Cardiac muscle cell (in vitro differentiated cells and primary cell): ENCODE results near the gene CLPX. TPM values are rescaled to one million over a fixed set of nuclear protein-coding genes. Genes with fewer than 3 reads are reported as not detected.

Experiments used
- DNase-seq, 2 donors: peaks; one replicate each; pipeline versions ENCODE4 v3.0.0 to v3.0.0-alpha.2; 2010 to 2017; ENCODE audit warnings: low read depth in 1 of 2, low spot score in 1 of 2
- H3K27ac ChIP-seq: fragments of 200-600 bp; sonication (generic); 2 replicates; pipeline ENCODE4 v1.5.1; 2016
- H3K27me3 ChIP-seq: fragments of 200-600 bp; sonication (generic); 2 replicates; pipeline ENCODE4 v1.6.0; 2016; ENCODE audit warnings: control low read depth
- H3K36me3 ChIP-seq: fragments of 200-600 bp; sonication (generic); 2 replicates; pipeline ENCODE4 v1.5.1; 2016; ENCODE audit warnings: control low read depth
- H3K4me1 ChIP-seq: fragments of 200-600 bp; sonication (generic); 2 replicates; pipeline ENCODE4 v1.8.1; 2017; ENCODE audit warnings: low read depth, mild to moderate bottlenecking, mixed run types
- H3K4me3 ChIP-seq: fragments of 200-600 bp; sonication (generic); 2 replicates; pipeline ENCODE4 v1.5.1; 2016; ENCODE audit warnings: mild to moderate bottlenecking
- H3K9me3 ChIP-seq: fragments of 200-600 bp; sonication (generic); 2 replicates; pipeline ENCODE4 v1.5.1; 2017; ENCODE audit warnings: low read depth, mild to moderate bottlenecking, control low read depth
- polyA plus RNA-seq: library from polyadenylated mRNA; unstranded; fragments of >200 nt; fragmentation: Nextera tagmentation; extraction: Ambion mirVana; gene quantifications from 2 replicates; pipeline ENCODE4 v1.2.1, GENCODE V29; 2016
- total RNA-seq: library from RNA; depleted of rRNA; stranded (reverse); fragments of >200 nt; gene quantifications from 2 replicates; pipeline ENCODE4 v1.2.3, GENCODE V29; 2016
- TF ChIP-seq, protein P1 (sequence below): IDR thresholded peaks from 2 replicates; pipeline ENCODE4 v1.5.1; 2012; ENCODE audit warnings: low read depth, mild to moderate bottlenecking, low read length

Gene CLPX
- total and polyA plus RNA-seq, 2 experiments from 2014 or later: 31.2 to 55.2 TPM

- no peaks in the 10 kb centered on the region for H3K9me3 ChIP-seq
- peaks cover 8% of the 10 kb centered on the region for H3K4me1 ChIP-seq
- H3K4me3 ChIP-seq: no peak overlapping the region
- no peaks in the 10 kb centered on the region for H3K27me3 ChIP-seq
- H3K27ac ChIP-seq: no peak overlapping the region
- TF ChIP-seq, protein P1, sequence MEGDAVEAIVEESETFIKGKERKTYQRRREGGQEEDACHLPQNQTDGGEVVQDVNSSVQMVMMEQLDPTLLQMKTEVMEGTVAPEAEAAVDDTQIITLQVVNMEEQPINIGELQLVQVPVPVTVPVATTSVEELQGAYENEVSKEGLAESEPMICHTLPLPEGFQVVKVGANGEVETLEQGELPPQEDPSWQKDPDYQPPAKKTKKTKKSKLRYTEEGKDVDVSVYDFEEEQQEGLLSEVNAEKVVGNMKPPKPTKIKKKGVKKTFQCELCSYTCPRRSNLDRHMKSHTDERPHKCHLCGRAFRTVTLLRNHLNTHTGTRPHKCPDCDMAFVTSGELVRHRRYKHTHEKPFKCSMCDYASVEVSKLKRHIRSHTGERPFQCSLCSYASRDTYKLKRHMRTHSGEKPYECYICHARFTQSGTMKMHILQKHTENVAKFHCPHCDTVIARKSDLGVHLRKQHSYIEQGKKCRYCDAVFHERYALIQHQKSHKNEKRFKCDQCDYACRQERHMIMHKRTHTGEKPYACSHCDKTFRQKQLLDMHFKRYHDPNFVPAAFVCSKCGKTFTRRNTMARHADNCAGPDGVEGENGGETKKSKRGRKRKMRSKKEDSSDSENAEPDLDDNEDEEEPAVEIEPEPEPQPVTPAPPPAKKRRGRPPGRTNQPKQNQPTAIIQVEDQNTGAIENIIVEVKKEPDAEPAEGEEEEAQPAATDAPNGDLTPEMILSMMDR: no peak
- no peak for DNase-seq
- no peaks in the 10 kb centered on the region for H3K36me3 ChIP-seq
Measured at GRCh38 chr15:65223996-65224395, 38.9 kb upstream of the CLPX start.

DNA sequence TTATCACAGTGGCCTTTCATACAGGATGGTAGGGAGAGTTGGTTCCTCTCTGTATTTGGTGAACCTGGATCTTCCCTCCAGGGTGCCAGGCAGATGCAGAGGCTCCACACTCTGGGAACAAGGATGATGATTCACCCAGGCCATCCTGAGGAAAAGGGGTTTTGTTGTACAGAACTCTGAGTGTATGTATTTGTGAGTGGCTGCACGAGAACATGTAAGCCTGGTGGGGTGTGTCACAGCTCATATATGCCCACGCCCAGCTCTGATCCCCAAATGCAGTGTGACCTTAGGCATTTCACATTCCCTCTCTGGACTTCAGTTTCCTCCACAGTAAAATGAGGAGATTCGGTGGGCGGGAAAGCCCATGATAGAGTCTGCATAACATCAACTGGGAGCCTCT is 37.7 kb upstream of the CLPX start:
- no peak overlapping the region for H3K4me3 ChIP-seq
- H3K27me3 ChIP-seq: no peaks in the 10 kb centered on the region
- H3K36me3 ChIP-seq: no peaks in the 10 kb centered on the region
- H3K4me1 ChIP-seq: peaks cover 8% of the 10 kb centered on the region
- no peak overlapping the region for H3K27ac ChIP-seq
- no peaks in the 10 kb centered on the region for H3K9me3 ChIP-seq
- no peak for DNase-seq
- TF ChIP-seq, protein P1: no peak

- TF ChIP-seq, protein P1: no peak
- no peak overlapping the region for H3K4me3 ChIP-seq
- H3K9me3 ChIP-seq: no peaks in the 10 kb centered on the region
- H3K36me3 ChIP-seq: no peaks in the 10 kb centered on the region
- H3K4me1 ChIP-seq: peaks cover 8% of the 10 kb centered on the region
- no peaks in the 10 kb centered on the region for H3K27me3 ChIP-seq
- no peak for DNase-seq
- no peak overlapping the region for H3K27ac ChIP-seq
Measured at GRCh38 chr15:65221697-65222096, 36.6 kb upstream of the CLPX start.

GRCh38 chr15:65219137-65219536 is 34.0 kb upstream of the CLPX start:
- Histone ChIP-seq H3K36me3 (no peaks in the 10 kb centered on the region), H3K27me3 (no peaks in the 10 kb centered on the region), H3K27ac (no peak overlapping the region), H3K4me1 (peaks cover 8% of the 10 kb centered on the region), H3K4me3 (no peak overlapping the region), H3K9me3 (no peaks in the 10 kb centered on the region)
- TF ChIP-seq, protein P1: no peak
- no peak for DNase-seq

DNA sequence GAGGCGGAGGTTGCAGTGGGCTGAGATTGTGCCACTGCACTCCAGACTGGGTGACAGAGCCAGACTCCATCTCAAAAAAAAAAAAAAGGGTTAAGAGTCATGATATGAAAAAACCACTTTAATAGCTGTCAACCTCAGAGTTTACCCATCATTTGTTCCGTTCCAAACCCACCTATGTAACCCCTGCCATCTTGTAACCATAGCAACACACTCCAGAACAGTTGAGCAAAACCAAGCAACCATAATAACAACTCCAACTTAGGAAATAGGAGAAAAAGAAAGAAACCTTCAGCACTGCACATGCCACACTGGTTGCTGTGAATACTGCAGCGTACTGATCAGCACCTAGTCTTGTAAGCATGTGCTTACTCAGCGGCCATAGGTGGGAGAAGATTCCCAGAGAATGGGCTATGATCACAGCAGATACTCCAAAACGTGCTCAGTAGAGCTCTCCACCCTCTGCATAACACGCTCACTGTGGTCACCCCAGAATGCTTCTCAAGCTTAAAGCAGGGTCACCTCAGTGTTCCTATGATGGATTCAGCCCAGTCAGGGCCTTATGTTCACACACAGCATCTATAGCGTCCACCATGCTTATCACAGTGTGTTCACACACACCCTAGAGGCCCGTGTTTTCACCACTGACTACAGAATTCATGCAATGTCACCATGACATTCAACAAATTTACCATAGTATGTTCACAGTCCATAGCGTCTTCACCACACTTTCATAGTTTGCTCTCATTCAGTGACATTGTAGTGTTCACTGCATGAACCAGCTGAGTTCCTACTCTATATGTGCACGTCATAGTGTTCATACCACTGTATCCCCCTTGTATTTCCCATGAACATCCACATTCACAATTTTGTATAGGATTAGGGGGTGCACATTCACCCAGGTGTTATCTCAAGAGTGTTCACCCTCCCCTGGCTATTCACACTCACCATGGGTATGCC is 32.7 kb upstream of the CLPX start:
- no peaks in the 10 kb centered on the region for H3K36me3 ChIP-seq
- no peak for DNase-seq
- peaks cover 8% of the 10 kb centered on the region for H3K4me1 ChIP-seq
- no peaks in the 10 kb centered on the region for H3K27me3 ChIP-seq
- H3K4me3 ChIP-seq: no peak overlapping the region
- TF ChIP-seq, protein P1: no peak
- H3K27ac ChIP-seq: no peak overlapping the region
- no peaks in the 10 kb centered on the region for H3K9me3 ChIP-seq
